Neural progenitor cell (in vitro differentiated cells): ENCODE results near the gene PLOD1. TPM values are rescaled to one million over a fixed set of nuclear protein-coding genes. Genes with fewer than 3 reads are reported as not detected.
A peak's percentile ranks its signal among the peaks of the same experiment; 100 is the strongest.

Experiments
- DNase-seq: peaks from one replicate; pipeline ENCODE4 v3.0.0-alpha.2; 2016; ENCODE audit warnings: low spot score
- H2AFZ ChIP-seq: fragments of 200-600 bp; sonication (generic); replicated peaks from 2 replicates; pipeline ENCODE4 v1.6.1; 2016; ENCODE audit warnings: antibody characterized with exemption
- H3F3A ChIP-seq: fragments of 200-600 bp; sonication (generic); 2 replicates; pipeline ENCODE4 v1.6.1; 2016; ENCODE audit warnings: antibody characterized with exemption, low read depth
- H3K27ac ChIP-seq: fragments of 200-600 bp; sonication (generic); 2 replicates; pipeline ENCODE4 v1.5.1; 2016; ENCODE audit warnings: mild to moderate bottlenecking
- H3K27me3 ChIP-seq: fragments of 200-600 bp; sonication (generic); 2 replicates; pipeline ENCODE4 v1.6.1; 2016; ENCODE audit warnings: mild to moderate bottlenecking, moderate library complexity
- H3K36me3 ChIP-seq: fragments of 200-600 bp; sonication (generic); 2 replicates; pipeline ENCODE4 v1.5.1; 2016
- H3K4me1 ChIP-seq: fragments of 200-600 bp; sonication (generic); 2 replicates; pipeline ENCODE4 v1.6.1; 2016; ENCODE audit warnings: mixed run types
- H3K4me2 ChIP-seq: fragments of 200-600 bp; sonication (generic); 2 replicates; pipeline ENCODE4 v1.6.1; 2016
- H3K4me3 ChIP-seq: fragments of 200-600 bp; sonication (generic); 2 replicates; pipeline ENCODE4 v1.5.1; 2016
- H3K79me2 ChIP-seq: fragments of 200-600 bp; sonication (generic); 2 replicates; pipeline ENCODE4 v1.6.1; 2016; ENCODE audit warnings: low read depth
- H3K9ac ChIP-seq: fragments of 200-600 bp; sonication (generic); 2 replicates; pipeline ENCODE4 v1.6.1; 2016
- H3K9me3 ChIP-seq: fragments of 200-600 bp; sonication (generic); 2 replicates; pipeline ENCODE4 v1.5.1; 2016; ENCODE audit warnings: low read depth
- H4K20me1 ChIP-seq: fragments of 200-600 bp; sonication (generic); 2 replicates; pipeline ENCODE4 v1.6.1; 2016; ENCODE audit warnings: low read depth
- H3K27ac Mint-ChIP-seq: 3 replicates; pipeline ENCODE4 v1.8.0; 2021; ENCODE audit warnings: mixed read lengths
- H3K27me3 Mint-ChIP-seq: 2 replicates; pipeline ENCODE4 v1.8.0; 2022; ENCODE audit warnings: low read depth, mild to moderate bottlenecking, inconsistent platforms, moderate library complexity, mixed read lengths; ENCODE audit not compliant: insufficient read depth
- H3K36me3 Mint-ChIP-seq: 3 replicates; pipeline ENCODE4 v1.8.0; 2021; ENCODE audit warnings: mixed read lengths
- H3K4me1 Mint-ChIP-seq: 3 replicates; pipeline ENCODE4 v1.8.0; 2021; ENCODE audit warnings: mixed read lengths
- H3K4me3 Mint-ChIP-seq: 3 replicates; pipeline ENCODE4 v1.8.0; 2021; ENCODE audit warnings: mild to moderate bottlenecking, moderate library complexity, mixed read lengths
- H3K9me3 Mint-ChIP-seq: 3 replicates; pipeline ENCODE4 v1.8.0; 2020; ENCODE audit warnings: mixed read lengths
- EZH2 ChIP-seq: fragments of 200-600 bp; sonication (generic); IDR thresholded peaks from 2 replicates; pipeline ENCODE4 v1.6.1; 2017; ENCODE audit warnings: antibody characterized with exemption, mild to moderate bottlenecking, moderate library complexity
- EZH2phosphoT487 ChIP-seq: fragments of 200-600 bp; sonication (generic); IDR thresholded peaks from 2 replicates; pipeline ENCODE4 v1.6.1; 2017; ENCODE audit warnings: antibody characterized with exemption
- total RNA-seq: library from RNA; depleted of rRNA; stranded (reverse); fragments of >200 nt; gene quantifications from 2 replicates; pipeline ENCODE4 v1.2.3, GENCODE V29; 2015; ENCODE audit warnings: low replicate concordance
- TF ChIP-seq, protein P1 (sequence below): fragments of 200-600 bp; sonication (generic); IDR thresholded peaks from 2 replicates; pipeline ENCODE4 v1.5.1; 2017; ENCODE audit warnings: antibody characterized with exemption, mild to moderate bottlenecking

Gene PLOD1
- total RNA-seq, 1 donor from 2014 or later: 27.2 TPM

DNA sequence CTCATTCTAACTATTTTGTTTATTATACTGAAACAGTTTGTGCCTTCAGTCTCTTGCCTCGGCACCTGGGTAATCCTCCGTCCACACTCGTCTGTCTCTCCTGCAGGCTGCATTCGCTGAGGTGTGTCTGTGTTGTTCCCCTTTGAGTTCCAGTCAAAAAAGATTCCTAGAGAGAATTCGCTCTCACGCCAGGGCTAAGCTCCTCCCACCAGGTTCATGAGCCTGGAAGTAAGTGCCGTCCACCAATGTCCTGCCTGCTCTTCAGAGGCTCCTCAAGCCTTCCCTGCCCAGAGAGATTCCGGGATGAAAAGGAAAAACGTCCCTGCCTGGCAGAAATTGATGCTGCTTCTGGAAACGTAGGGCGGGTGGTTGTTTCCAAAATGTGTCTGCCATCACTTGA, 21.2 kb upstream of the PLOD1 start:
- peaks cover 35% of the 10 kb centered on the region for H3F3A ChIP-seq
- Mint-ChIP-seq H3K9me3 (no peaks in the 10 kb centered on the region), H3K4me1 (peaks cover 27% of the 10 kb centered on the region), H3K27me3 (peaks cover 13% of the 10 kb centered on the region), H3K27ac (peak overlapping the region; percentile 62), H3K4me3 (no peak overlapping the region), H3K36me3 (no peaks in the 10 kb centered on the region)
- no peak overlapping the region for H3K27ac ChIP-seq
- no peaks in the 10 kb centered on the region for H3K9me3 ChIP-seq
- H3K36me3 ChIP-seq: no peaks in the 10 kb centered on the region
- H3K9ac ChIP-seq: no peak overlapping the region
- H2AFZ ChIP-seq: peak overlapping the region; percentile 28
- H3K79me2 ChIP-seq: no peaks in the 10 kb centered on the region
- no peak overlapping the region for H3K4me3 ChIP-seq
- no peaks in the 10 kb centered on the region for H3K27me3 ChIP-seq
- no peak for TF ChIP-seq EZH2phosphoT487
- TF ChIP-seq, protein P1, sequence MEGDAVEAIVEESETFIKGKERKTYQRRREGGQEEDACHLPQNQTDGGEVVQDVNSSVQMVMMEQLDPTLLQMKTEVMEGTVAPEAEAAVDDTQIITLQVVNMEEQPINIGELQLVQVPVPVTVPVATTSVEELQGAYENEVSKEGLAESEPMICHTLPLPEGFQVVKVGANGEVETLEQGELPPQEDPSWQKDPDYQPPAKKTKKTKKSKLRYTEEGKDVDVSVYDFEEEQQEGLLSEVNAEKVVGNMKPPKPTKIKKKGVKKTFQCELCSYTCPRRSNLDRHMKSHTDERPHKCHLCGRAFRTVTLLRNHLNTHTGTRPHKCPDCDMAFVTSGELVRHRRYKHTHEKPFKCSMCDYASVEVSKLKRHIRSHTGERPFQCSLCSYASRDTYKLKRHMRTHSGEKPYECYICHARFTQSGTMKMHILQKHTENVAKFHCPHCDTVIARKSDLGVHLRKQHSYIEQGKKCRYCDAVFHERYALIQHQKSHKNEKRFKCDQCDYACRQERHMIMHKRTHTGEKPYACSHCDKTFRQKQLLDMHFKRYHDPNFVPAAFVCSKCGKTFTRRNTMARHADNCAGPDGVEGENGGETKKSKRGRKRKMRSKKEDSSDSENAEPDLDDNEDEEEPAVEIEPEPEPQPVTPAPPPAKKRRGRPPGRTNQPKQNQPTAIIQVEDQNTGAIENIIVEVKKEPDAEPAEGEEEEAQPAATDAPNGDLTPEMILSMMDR: no peak
- no peak for TF ChIP-seq EZH2
- no peaks in the 10 kb centered on the region for H4K20me1 ChIP-seq
- H3K4me1 ChIP-seq: peaks cover 9% of the 10 kb centered on the region
- DNase-seq: peak; percentile 60
- no peak overlapping the region for H3K4me2 ChIP-seq

DNA sequence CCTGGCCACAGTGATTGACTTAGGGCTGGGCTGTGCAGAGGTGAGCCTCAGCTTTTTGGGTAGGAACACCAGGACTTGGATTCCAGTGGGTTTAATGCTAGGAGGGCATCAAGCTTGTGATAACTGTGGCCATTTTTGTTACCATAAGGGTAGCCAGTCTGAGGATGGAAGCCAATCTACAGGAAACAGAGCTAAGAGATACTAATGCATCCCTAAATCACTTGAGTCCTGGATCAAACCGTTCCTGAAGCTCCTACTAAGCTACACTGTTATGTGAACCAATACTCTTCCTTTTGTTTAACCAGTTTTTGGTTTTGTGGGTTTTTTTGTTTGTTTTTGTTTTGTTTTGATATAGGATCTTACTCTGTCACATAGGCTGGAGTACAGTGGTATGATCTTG, 20.5 kb upstream of the PLOD1 start:
- peaks cover 11% of the 10 kb centered on the region for H3K27me3 Mint-ChIP-seq
- peaks cover 2% of the 10 kb centered on the region for H3K36me3 Mint-ChIP-seq
- TF ChIP-seq EZH2: no peak
- no peak for TF ChIP-seq EZH2phosphoT487
- TF ChIP-seq, protein P1: no peak
- H2AFZ ChIP-seq: peak overlapping the region; percentile 28
- no peak overlapping the region for H3K4me3 Mint-ChIP-seq
- no peak overlapping the region for H3K4me3 ChIP-seq
- H3K9me3 ChIP-seq: no peaks in the 10 kb centered on the region
- H3K79me2 ChIP-seq: no peaks in the 10 kb centered on the region
- H3K36me3 ChIP-seq: no peaks in the 10 kb centered on the region
- no peak overlapping the region for H3K4me2 ChIP-seq
- no peak overlapping the region for H3K9ac ChIP-seq
- no peaks in the 10 kb centered on the region for H3K9me3 Mint-ChIP-seq
- no peak overlapping the region for H3K27ac ChIP-seq
- H3K27ac Mint-ChIP-seq: no peak overlapping the region
- H3F3A ChIP-seq: peaks cover 28% of the 10 kb centered on the region
- DNase-seq: no peak
- peaks cover 9% of the 10 kb centered on the region for H3K4me1 ChIP-seq
- H3K4me1 Mint-ChIP-seq: peaks cover 22% of the 10 kb centered on the region
- no peaks in the 10 kb centered on the region for H3K27me3 ChIP-seq
- no peaks in the 10 kb centered on the region for H4K20me1 ChIP-seq

DNA sequence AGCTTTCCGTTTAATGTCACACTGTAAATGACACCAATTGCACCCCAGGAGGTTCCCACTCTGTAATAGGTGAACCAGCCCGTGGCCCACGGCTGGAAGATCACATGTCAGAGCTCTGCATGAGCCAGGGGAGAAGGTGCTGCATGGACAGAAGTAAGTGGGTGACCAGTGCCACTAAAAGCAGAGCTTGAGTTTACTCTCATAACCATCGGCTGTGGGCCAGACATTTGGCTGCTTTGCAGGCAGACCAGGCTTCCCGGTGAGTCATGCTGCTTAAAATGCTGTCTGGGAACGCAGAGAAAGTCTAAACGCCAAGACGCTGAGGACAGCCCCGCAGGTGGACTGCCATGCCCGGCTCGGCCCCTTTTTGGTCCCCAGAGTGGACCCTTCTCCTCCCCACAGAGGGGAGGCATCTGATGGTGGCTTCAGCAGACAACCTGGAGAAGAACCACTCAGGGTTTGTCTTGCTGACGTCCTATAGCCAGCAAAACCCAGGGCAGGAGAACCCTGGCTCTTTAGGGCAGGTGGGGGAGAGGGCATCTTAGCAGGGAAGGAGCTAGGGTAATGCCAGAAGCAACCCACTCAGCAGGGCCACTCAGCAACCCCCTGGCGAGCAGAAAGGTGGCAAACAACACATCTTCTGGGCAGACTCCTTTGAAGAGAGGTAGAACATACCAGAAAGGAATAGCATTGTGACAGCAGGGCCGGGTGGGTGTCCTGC, 15.6 kb upstream of the PLOD1 start:
- Histone ChIP-seq H3K27me3 (no peaks in the 10 kb centered on the region), H3K4me3 (no peak overlapping the region), H3K9ac (no peak overlapping the region), H2AFZ (no peak overlapping the region), H4K20me1 (peaks cover 29% of the 10 kb centered on the region), H3K4me2 (no peak overlapping the region), H3K27ac (no peak overlapping the region), H3K79me2 (peaks cover 14% of the 10 kb centered on the region), H3F3A (peaks cover 14% of the 10 kb centered on the region), H3K4me1 (peaks cover 17% of the 10 kb centered on the region), H3K36me3 (no peaks in the 10 kb centered on the region), H3K9me3 (no peaks in the 10 kb centered on the region)
- H3K27ac Mint-ChIP-seq: no peak overlapping the region
- H3K9me3 Mint-ChIP-seq: no peaks in the 10 kb centered on the region
- DNase-seq: no peak
- H3K4me1 Mint-ChIP-seq: peaks cover 11% of the 10 kb centered on the region
- peaks cover 13% of the 10 kb centered on the region for H3K36me3 Mint-ChIP-seq
- TF ChIP-seq EZH2phosphoT487 (no peak), EZH2 (no peak)
- TF ChIP-seq, protein P1: no peak
- no peak overlapping the region for H3K4me3 Mint-ChIP-seq
- H3K27me3 Mint-ChIP-seq: peaks cover 9% of the 10 kb centered on the region
